NB4 (cell line): ENCODE data around the gene HES2.

Experiments
- CTCF ChIP-seq: IDR thresholded peaks from one replicate; pipeline ENCODE4 v1.5.1; 2012; ENCODE audit warnings: low read depth, low read length
- MAX ChIP-seq: IDR thresholded peaks from 2 replicates; pipeline ENCODE4 v1.6.1; 2011; ENCODE audit warnings: low read depth, low read length
- MYC ChIP-seq: IDR thresholded peaks from 2 replicates; pipeline ENCODE4 v1.6.1; 2011; ENCODE audit warnings: low read depth, low read length
- POLR2A ChIP-seq: IDR thresholded peaks from 2 replicates; pipeline ENCODE4 v1.6.1; 2011; ENCODE audit warnings: mild to moderate bottlenecking; ENCODE audit not compliant: insufficient read length; ENCODE audit errors: extremely low read depth

GRCh38 chr1:6414443-6414844 is 5.3 kb downstream of the HES2 start:
- TF ChIP-seq CTCF (peak; percentile 82), POLR2A (no peak), MAX (peak; percentile 96), MYC (peak; percentile 86)
